ENCODE measurements around the gene SMIM45.
A peak's percentile ranks its signal among the peaks of the same experiment; 100 is the strongest.

Gene SMIM45

DNA sequence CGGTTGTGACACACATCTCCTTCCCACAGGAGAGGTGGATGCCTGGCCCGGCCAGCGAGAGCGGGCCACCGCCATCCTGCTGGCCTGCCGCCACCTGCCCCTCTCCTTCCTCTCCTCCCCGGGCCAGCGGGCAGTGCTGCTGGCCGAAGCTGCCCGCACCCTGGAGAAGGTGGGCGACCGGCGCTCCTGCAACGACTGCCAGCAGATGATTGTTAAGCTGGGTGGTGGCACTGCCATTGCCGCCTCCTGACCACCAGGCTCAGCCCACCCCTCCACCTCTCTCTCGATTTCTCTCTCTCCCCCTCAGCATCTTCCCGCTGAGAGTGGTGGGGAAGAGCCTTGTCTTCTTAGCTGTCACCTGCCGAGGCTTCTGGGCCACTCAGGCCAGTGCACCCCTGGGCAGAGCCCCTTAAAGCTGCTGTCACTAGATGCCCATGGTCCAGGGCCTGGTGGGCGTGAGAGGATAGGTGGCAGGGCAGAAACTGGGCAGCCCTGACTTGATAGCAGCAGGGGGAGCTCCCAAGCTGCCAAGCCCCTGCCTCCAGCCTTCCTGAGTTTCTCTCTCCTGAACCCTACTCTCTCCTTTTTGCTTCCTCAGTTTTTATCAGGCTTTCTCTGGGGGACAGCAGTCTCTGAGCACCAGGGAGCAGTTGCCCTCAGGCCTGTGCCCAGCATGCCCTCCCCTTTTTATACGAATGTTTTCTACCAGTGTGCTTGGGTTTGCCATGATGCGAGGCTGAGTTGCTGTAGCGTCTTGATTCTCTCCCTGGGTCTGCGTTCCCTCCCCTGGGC, 46.3 kb upstream of the SMIM45 start:
- Histone ChIP-seq H4K8ac (ENCODE audit: low read depth, low read length) (no peak overlapping the region), H3K79me1 (ENCODE audit: low read depth, low read length) (no peaks in the 10 kb centered on the region), H2AFZ (ENCODE audit: low read length) (no peak overlapping the region), H2BK12ac (ENCODE audit: low read length) (no peak overlapping the region), H2BK120ac (ENCODE audit: low read depth, low read length) (no peak overlapping the region), H3K4me3 (ENCODE audit: low read length in 2 of 2) (no peak overlapping the region), H3K4ac (ENCODE audit: low read length) (no peak overlapping the region), H2AK5ac (ENCODE audit: low read depth, low read length) (no peak overlapping the region), H3K4me1 (ENCODE audit: control insufficient read depth in 2 of 2, insufficient read depth in 1 of 2, low read depth in 1 of 2, low read length in 2 of 2) (peaks cover 8 to 10% of the 10 kb centered on the region in 2 donors), H2BK5ac (ENCODE audit: low read length) (no peak overlapping the region), H3K27ac (replicated peaks; ENCODE audit: low read length) (no peak overlapping the region), H4K91ac (ENCODE audit: low read depth, low read length, poor library complexity) (no peak overlapping the region), H3K9me3 (replicated peaks in 1 of 2; ENCODE audit: control insufficient read depth in 2 of 2, insufficient read depth in 1 of 2, low read depth in 1 of 2, low read length in 2 of 2) (no peaks in the 10 kb centered on the region), H3K27me3 (ENCODE audit: control insufficient read depth in 3 of 3, insufficient read depth in 3 of 3, low read depth in 1 of 3, low read length in 3 of 3) (peaks cover 12 to 21% (median 21%) of the 10 kb centered on the region in 3 experiments), H3K14ac (ENCODE audit: low read length) (no peak overlapping the region), H3K23ac (ENCODE audit: low read depth, low read length, poor library complexity) (no peak overlapping the region), H3K18ac (ENCODE audit: low read length) (peak overlapping the region; percentile 28), H2BK15ac (ENCODE audit: low read length) (no peak overlapping the region), H3K36me3 (replicated peaks in 1 of 2; ENCODE audit: control insufficient read depth in 2 of 2, insufficient read depth in 2 of 2, low read length in 2 of 2) (peaks cover 54 to 73% of the 10 kb centered on the region in 2 donors), H3K9ac (ENCODE audit: low read depth, low read length, poor library complexity) (no peak overlapping the region), H3K4me2 (ENCODE audit: insufficient read depth, low read length, poor library complexity, severe bottlenecking) (peak overlapping the region; percentile 11)
- WGBS, 2 donors (ENCODE audit: extremely low coverage in 2 of 2, insufficient read length in 2 of 2, insufficient replicate concordance in 1 of 2), result no CpG with 5 or more reads among the region's 23 CpGs
- no peak for DNase-seq (ENCODE audit: low spot score)

DNA sequence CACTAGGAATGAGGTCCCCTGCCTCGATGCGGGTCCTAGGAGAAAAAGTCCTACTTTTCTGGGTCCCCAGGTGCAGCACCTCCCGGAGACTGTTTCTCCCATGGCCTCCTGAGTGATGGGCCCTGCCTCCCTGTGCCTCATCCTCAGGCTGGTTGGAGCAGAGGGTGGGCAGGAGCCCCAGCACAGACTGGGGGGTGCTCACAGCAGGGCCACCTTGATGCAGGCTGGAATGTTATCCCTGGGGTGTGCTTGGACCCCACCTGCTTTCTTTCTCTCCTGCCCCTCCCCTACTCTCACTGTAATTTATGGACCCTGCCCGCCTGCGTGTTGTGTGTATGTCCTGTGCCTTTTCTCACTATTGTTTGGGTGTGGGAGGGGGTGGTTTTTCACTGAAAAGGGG, 45.1 kb upstream of the SMIM45 start:
- Histone ChIP-seq H3K4me1 (ENCODE audit: control insufficient read depth in 2 of 2, insufficient read depth in 1 of 2, low read depth in 1 of 2, low read length in 2 of 2) (peaks cover 10% of the 10 kb centered on the region in 2 donors), H2BK120ac (ENCODE audit: low read depth, low read length) (no peak overlapping the region), H2BK15ac (ENCODE audit: low read length) (no peak overlapping the region), H3K18ac (ENCODE audit: low read length) (no peak overlapping the region), H3K27me3 (ENCODE audit: control insufficient read depth in 3 of 3, insufficient read depth in 3 of 3, low read depth in 1 of 3, low read length in 3 of 3) (peaks cover 22 to 33% (median 33%) of the 10 kb centered on the region in 3 experiments), H2AFZ (ENCODE audit: low read length) (no peak overlapping the region), H2BK12ac (ENCODE audit: low read length) (no peak overlapping the region), H4K91ac (ENCODE audit: low read depth, low read length, poor library complexity) (no peak overlapping the region), H3K4me2 (ENCODE audit: insufficient read depth, low read length, poor library complexity, severe bottlenecking) (no peak overlapping the region), H3K4ac (ENCODE audit: low read length) (no peak overlapping the region), H3K79me1 (ENCODE audit: low read depth, low read length) (no peaks in the 10 kb centered on the region), H2AK5ac (ENCODE audit: low read depth, low read length) (no peak overlapping the region), H3K14ac (ENCODE audit: low read length) (no peak overlapping the region), H3K27ac (replicated peaks; ENCODE audit: low read length) (no peak overlapping the region), H3K36me3 (replicated peaks in 1 of 2; ENCODE audit: control insufficient read depth in 2 of 2, insufficient read depth in 2 of 2, low read length in 2 of 2) (peaks cover 45 to 62% of the 10 kb centered on the region in 2 donors), H2BK5ac (ENCODE audit: low read length) (no peak overlapping the region), H3K9me3 (replicated peaks in 1 of 2; ENCODE audit: control insufficient read depth in 2 of 2, insufficient read depth in 1 of 2, low read depth in 1 of 2, low read length in 2 of 2) (no peaks in the 10 kb centered on the region), H4K8ac (ENCODE audit: low read depth, low read length) (no peak overlapping the region), H3K23ac (ENCODE audit: low read depth, low read length, poor library complexity) (no peak overlapping the region), H3K4me3 (ENCODE audit: low read length in 2 of 2) (no peak overlapping the region), H3K9ac (ENCODE audit: low read depth, low read length, poor library complexity) (no peak overlapping the region)
- no peak for DNase-seq (ENCODE audit: low spot score)
- no CpG with 5 or more reads among the region's 5 CpGs for WGBS, 2 donors (ENCODE audit: extremely low coverage in 2 of 2, insufficient read length in 2 of 2, insufficient replicate concordance in 1 of 2)

DNA sequence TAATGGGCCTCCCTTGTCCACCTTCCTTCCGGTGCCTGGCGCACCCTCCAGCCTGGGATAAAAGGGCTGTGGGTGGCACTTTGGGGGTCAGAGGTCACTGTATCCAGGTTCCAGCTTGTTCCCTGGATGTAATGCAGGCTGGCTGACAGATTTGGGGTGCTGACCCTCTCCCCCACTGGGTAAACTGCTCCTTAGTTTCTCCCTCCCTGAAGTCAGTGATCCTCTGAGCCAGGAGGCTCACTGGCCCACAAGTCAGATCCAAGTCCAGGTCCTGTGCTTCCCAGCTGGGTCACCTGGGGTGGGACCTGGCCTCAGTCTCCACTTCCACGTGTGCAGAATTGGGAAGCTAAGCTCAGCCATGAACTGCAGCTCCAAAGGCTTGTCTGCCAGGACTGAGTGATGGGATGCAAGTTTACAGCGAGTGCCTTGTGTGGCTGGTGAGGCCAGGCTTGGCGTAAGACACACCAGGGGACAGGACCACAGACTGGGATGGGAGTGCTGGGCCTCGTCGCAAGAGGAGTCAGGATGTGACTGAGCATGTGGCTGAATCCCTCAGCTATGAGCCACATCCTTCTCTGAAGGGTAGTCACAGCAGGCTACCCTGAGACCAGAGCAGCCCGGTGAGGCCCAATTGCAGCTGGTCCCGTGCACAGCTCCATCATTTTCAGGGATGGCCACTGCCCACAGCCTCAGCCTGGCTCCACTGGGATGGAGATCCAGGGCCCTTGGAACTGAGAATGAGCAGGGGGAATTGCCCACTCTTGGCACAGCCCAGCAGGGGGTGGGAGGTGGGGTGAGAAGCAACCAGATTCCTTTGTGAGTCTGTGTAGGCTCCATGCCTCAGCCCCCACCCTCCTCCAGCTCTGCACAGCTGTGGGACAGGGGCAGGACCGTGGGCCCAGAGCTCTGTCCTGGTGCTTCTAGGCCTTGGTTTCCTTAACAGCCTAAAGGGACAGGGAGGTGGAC, 44.2 kb upstream of the SMIM45 start:
- Histone ChIP-seq H2BK5ac (ENCODE audit: low read length) (no peak overlapping the region), H3K36me3 (replicated peaks in 1 of 2; ENCODE audit: control insufficient read depth in 2 of 2, insufficient read depth in 2 of 2, low read length in 2 of 2) (peaks cover 36 to 53% of the 10 kb centered on the region in 2 donors), H2AFZ (ENCODE audit: low read length) (no peak overlapping the region), H4K91ac (ENCODE audit: low read depth, low read length, poor library complexity) (no peak overlapping the region), H3K23ac (ENCODE audit: low read depth, low read length, poor library complexity) (no peak overlapping the region), H4K8ac (ENCODE audit: low read depth, low read length) (no peak overlapping the region), H3K9me3 (replicated peaks in 1 of 2; ENCODE audit: control insufficient read depth in 2 of 2, insufficient read depth in 1 of 2, low read depth in 1 of 2, low read length in 2 of 2) (no peaks in the 10 kb centered on the region), H2AK5ac (ENCODE audit: low read depth, low read length) (no peak overlapping the region), H3K27ac (replicated peaks; ENCODE audit: low read length) (no peak overlapping the region), H3K4ac (ENCODE audit: low read length) (no peak overlapping the region), H3K27me3 (ENCODE audit: control insufficient read depth in 3 of 3, insufficient read depth in 3 of 3, low read depth in 1 of 3, low read length in 3 of 3) (peaks cover 31 to 42% (median 42%) of the 10 kb centered on the region in 3 experiments), H2BK12ac (ENCODE audit: low read length) (no peak overlapping the region), H3K79me1 (ENCODE audit: low read depth, low read length) (no peaks in the 10 kb centered on the region), H2BK15ac (ENCODE audit: low read length) (no peak overlapping the region), H3K18ac (ENCODE audit: low read length) (no peak overlapping the region), H3K9ac (ENCODE audit: low read depth, low read length, poor library complexity) (peak overlapping the region; percentile 32), H3K4me3 (ENCODE audit: low read length in 2 of 2) (peak overlapping the region in 1 of 2 donors; percentile 16), H3K4me2 (ENCODE audit: insufficient read depth, low read length, poor library complexity, severe bottlenecking) (no peak overlapping the region), H3K14ac (ENCODE audit: low read length) (no peak overlapping the region), H3K4me1 (ENCODE audit: control insufficient read depth in 2 of 2, insufficient read depth in 1 of 2, low read depth in 1 of 2, low read length in 2 of 2) (peaks cover 10% of the 10 kb centered on the region in 2 donors), H2BK120ac (ENCODE audit: low read depth, low read length) (no peak overlapping the region)
- WGBS, 2 donors (ENCODE audit: extremely low coverage in 2 of 2, insufficient read length in 2 of 2, insufficient replicate concordance in 1 of 2), result no CpG with 5 or more reads among the region's 10 CpGs
- DNase-seq (ENCODE audit: low spot score), result no peak

Measured in neuronal stem cell (in vitro differentiated cells).